ENCODE results near the gene TLK1.

DNA sequence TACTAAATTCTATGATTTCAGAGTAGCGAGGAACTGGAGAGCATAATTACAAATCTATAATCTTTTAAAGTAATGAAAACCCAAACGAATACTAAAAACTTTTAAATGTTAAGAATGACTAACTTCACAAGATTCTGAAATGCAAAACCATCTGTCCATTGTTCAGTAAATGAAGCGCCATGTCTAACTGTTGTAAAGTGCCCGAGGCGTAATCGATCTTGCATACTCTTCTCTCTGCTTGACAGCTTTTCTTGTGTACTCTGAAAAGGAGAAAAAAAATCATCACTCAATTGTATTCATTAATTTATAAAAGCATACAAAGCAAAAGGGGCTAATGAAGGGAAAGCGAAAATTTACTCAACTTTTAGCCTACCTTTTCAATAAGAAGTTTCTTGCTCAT, 111.0 kb downstream of the TLK1 start:
- TF ChIP-seq, protein P1, sequence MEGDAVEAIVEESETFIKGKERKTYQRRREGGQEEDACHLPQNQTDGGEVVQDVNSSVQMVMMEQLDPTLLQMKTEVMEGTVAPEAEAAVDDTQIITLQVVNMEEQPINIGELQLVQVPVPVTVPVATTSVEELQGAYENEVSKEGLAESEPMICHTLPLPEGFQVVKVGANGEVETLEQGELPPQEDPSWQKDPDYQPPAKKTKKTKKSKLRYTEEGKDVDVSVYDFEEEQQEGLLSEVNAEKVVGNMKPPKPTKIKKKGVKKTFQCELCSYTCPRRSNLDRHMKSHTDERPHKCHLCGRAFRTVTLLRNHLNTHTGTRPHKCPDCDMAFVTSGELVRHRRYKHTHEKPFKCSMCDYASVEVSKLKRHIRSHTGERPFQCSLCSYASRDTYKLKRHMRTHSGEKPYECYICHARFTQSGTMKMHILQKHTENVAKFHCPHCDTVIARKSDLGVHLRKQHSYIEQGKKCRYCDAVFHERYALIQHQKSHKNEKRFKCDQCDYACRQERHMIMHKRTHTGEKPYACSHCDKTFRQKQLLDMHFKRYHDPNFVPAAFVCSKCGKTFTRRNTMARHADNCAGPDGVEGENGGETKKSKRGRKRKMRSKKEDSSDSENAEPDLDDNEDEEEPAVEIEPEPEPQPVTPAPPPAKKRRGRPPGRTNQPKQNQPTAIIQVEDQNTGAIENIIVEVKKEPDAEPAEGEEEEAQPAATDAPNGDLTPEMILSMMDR (IDR thresholded peaks at IDR 0.05; ENCODE audit: poor library complexity) = no peak
- TF ChIP-seq EZH2 (IDR thresholded peaks at IDR 0.05; ENCODE audit: borderline replicate concordance) (no peak), EZH2phosphoT487 (IDR thresholded peaks at IDR 0.05; ENCODE audit: low read depth, severe bottlenecking, unreplicated experiment) (no peak)
